GM19468 (cell line): ENCODE measurements around the gene IP6K1.
"Not testable (repeated sequence)": the region's sequence is repeated elsewhere in the genome, so short reads cannot be mapped to it uniquely, and the experiment has no call there.

Experiments
- ATAC-seq: cut with Tn5 transposase; IDR thresholded peaks from one replicate; pipeline ENCODE4 v1.9.1; 2021; ENCODE audit warnings: mild to moderate bottlenecking, moderate library complexity, moderate number of reproducible peaks; ENCODE audit not compliant: unreplicated experiment; ENCODE audit errors: extremely low read depth

Gene IP6K1

DNA sequence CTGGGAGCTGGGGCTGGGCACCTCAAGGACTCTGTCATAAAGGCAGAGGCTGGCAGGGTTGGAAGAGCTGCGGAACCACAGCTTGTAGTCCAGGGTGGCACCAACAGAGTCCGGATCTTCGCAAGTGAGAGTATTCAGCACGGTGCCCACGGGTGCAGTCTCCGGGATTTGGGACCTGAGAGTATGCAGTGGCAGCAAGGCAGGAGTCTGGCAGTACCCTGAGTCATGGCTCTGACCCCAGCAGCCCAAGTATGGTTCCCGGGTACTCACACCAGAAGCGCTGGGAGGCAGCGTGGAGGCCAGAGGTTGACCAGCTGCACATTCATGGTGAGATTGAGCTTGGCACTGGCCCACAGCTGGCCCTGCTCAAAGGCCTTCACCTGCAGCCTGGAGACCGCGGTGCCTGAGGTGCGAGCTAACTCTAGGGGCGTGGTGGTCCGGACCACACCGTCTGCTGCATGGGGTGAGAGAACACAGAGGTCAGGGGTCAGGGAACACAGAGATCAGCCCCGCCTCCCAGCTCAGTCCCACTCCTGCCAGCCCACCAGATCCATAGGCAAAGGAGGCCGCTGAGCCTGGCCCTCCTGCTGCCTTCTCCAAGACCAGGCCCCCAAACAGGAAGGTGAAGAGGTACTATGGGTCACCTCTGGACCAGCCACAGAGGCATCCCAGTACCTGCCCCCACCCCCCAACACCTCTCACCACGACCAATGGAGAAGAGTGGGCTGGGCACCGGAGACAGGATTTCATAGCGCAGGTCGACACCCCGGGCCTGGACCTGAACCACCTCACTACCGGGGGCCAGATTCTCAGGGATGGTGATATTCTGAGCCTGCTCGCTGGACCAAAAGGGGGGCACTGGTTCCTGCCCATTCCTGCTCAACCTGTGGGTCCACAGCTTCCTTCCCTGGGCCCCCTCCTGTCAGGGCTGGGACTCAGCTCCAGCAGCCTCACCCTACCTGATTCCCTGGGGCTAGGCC, 8.9 kb upstream of the IP6K1 start:
- ATAC-seq = no peak

DNA sequence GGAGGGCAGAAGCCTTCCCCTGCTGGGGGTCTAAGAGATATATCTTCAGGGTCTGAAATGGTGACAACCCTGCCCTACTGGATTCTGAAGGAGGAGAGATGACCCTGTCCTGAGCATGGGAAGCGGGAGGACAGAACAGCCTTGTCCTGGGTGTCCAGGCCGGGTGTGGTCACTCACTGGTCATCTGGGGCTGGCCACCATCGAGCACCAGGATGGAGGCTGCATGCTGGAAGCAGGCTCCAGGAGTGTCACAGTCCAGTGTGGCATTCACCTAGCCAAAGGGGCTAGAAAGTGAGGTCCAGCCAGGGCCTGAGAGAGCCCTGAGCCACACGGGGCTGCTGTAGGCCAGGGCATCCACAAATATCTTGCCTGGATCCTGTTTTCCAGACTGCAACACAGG, 8.1 kb upstream of the IP6K1 start:
- no peak for ATAC-seq

DNA sequence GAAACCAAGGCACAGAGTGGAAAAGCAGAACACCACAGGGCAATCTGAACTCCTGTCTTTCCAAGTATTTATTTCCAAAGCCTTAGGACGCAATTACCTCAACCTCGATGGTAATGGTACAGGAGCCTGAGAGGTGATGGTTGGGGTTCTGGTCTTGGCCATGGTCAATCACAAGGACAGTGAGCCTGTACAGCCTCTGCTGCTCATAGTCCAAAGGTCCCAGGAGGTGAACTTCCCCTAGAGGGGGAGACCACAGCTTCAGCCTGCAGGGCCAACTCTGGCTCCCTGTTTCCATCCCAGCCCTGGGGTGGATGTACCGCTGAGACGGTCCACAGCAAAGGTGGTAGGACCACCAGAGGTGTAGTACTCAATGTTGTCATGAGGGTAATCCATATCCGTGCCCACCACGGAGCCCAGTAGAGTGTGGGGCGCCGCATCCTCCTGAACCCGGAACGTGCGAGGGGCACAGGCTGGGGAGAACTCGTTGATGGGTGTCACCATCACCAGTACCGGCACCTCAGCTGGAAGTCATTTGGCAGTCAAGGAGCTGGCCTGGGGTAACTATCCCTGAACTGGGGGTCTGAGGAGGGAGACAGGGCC, 7.2 kb upstream of the IP6K1 start:
- ATAC-seq = no peak

DNA sequence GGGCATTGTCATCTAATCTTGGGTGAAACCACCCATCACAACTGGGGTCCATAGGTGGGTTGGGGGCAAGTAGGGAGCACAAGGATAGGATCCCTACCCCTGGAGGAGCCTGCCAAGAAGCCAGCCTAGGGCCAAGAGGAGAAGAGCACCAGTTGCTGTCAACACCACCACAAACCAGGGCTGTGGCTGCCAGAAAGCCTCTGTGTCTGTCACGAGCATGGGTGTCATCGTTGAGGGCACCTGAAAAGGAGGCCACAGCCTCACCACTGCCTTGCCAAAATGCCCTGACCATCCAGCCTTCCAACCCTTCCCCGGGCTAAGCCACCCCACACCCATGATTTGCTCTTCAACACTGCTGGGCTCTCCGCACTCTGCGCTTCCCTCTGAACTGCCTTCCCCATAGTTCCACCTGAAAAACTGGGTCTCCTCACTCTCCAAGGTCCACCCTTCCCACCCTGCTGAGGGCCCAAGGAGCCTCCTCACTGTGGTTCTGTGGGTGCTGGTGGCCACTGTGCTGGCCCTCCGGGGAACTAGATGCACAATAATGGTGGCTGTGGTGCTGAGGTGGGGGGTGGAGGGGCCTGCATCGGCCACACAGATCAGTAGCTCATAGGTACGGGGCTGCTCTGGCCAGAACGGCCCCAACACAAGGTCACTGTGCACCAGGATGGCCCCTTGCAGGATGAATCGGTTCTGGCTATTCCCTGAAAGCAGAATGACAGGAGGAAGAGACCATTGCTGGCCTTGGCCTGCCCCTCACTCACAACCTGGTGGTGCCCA, 6.2 kb upstream of the IP6K1 start:
- no peak for ATAC-seq

DNA sequence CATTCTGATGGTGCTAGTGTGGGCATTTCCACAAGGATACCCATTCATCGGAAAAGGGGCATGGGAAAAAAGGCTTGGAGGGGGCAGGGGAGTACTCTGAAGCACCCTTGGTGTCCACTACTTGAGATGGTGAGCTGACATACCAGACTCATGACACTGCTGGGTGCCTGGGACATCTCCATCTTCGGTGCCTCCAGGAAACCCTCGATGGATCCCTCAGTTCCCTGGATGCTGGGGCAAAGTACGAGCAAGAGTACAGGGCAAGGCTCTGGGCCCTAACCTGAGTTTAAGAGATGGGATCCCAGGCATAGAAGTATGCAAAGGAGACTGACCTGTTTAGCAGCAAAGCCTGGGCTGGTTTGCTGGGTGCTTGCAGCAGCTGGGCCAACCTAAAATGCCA, 5.2 kb upstream of the IP6K1 start:
- ATAC-seq = no peak

DNA sequence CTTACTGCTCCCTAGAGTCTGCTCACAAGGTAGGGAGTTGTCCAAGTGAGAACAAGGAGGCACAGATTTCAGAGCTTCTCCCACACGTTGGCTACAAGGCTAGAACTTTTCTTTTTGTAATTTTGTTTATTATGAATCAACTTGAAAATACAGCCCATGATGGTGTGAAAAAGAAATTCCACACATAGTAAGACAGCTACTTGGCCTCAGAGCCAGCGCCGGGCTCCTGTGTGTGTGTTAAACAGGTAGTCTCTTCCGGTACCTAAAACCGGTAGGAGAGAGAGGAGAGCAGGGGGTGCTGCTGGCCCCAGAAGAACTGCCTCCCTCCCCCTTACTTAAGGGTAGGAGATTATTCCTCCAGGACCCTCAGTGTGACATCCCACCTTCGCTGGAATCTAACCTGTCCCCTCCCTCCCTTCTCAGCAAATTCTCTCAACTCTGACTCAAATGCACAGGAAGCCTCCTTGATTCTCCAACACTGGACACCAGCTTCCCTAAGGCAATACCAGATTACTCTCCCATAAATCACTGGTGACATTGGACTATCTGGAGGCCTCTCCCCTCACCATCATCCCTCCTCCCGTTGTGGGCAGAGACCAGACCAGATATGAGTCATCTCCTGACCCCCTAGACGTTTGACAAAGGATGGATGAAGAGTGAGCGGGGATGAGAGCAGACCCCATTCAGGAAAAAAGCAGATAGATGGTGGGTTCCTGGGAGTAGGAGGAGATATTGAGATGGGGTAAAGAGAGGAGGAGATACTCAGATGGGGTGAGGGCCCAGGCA, 4.5 kb upstream of the IP6K1 start:
- ATAC-seq = no peak

DNA sequence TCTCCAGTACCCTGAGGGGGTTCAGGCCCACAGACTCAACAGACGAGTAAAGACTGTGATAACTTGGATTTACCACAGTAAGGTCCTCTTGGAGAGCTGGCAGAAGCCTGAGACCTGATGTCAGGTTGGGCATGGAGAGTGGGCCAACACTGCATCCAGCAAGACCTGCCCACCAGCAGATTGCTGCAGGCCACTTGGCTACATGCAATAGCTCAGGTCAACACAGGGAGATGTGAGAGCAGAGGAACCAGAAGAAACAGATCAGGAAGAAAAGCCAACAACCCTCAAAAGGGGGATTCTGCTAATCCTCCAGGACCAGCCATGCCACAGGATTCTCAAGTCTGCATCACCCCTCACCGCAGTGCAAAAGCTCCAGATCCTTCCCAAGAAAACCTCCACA, 1.7 kb upstream of the IP6K1 start:
- ATAC-seq = no peak

DNA sequence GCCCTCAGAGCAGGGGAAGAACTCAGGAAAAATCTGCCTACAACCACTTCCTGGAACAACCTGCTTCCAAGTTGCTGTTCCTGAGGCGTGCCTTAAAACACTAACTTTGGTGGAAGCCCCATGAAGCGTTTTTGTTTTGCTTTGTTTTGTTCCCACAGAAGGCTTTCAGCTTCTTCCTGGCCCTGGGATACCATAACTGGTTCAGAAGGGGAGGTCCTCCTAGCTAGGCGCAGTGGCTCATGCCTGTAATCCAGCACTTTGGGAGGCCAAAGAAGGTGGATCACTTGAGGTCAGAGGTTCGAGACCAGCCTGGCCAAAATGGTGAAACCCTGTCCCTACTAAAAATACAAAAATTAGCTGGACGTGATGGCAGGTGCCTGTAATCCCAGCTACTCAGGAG, 1.2 kb upstream of the IP6K1 start:
- no peak for ATAC-seq

DNA sequence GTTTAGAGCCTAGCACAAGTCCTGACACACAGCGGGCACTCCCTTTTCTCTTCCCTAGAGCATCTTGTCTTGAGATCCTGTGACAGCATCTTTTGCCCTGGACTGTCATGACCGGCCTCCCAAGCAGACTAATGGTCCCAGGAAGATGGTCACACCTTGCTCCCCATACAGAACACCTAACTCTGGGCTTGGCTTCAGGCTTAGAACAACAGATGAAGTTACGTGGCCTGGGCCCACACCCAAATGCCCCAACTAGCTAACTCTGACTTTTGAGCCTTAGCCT, 781 bp upstream of the IP6K1 start:
- ATAC-seq = no peak

DNA sequence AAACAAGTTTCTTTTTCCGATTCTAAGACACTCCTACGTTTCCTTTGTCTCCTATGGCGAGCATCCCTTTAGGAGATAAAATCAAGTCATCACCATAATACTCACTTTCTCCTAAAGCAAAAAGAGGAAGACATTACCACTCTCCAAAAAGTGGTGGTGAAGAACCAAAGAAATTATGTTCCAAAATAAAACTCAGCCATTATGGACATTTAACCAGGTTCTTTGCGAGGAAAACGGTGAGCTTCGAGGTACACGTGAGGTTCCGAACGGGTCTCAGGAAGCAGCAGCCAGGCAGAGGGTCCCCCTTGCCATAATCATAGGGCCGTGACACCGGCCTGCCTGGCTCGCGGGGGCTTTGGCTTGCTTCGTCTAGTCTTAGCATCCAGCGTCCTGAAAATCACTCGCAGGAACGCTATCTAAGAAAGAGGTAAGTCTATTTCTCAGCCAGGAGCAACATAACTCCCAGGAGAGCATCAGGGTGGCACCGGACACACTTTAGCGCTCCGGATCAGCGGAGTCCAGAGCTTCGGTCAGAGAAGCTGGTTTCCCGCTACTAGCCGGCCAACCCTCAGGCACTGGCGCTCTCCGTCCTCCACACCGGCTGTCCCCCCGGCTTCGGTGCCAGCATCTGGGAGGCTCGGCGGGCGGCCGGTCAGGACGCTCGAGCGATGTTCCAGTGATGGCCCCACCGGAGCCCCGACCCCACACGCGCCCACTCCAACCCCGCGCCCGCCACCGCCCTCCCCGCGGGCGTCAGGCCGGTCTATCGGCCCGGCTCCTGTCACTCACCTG, 581 bp downstream of the IP6K1 start:
- peak; percentile 12 for ATAC-seq

DNA sequence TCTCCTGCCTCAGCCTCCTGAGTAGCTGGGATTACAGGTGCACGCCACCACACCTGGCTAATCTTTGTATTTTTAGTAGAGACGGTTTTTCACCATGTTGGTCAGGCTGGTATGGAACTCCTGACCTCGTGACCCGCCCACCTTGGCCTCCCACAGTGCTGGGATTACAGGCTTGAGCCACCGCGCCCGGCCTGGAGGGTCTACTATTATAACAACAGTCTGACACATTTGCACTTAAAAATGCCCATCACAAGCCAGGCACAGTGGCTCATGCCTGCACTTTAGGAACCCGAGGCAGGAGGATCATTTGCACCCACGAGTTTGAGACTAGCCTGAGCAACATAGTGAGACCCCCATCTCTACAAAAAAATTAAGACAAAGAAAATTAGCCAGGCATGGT, 4.1 kb downstream of the IP6K1 start:
- ATAC-seq = not testable (repeated sequence)

DNA sequence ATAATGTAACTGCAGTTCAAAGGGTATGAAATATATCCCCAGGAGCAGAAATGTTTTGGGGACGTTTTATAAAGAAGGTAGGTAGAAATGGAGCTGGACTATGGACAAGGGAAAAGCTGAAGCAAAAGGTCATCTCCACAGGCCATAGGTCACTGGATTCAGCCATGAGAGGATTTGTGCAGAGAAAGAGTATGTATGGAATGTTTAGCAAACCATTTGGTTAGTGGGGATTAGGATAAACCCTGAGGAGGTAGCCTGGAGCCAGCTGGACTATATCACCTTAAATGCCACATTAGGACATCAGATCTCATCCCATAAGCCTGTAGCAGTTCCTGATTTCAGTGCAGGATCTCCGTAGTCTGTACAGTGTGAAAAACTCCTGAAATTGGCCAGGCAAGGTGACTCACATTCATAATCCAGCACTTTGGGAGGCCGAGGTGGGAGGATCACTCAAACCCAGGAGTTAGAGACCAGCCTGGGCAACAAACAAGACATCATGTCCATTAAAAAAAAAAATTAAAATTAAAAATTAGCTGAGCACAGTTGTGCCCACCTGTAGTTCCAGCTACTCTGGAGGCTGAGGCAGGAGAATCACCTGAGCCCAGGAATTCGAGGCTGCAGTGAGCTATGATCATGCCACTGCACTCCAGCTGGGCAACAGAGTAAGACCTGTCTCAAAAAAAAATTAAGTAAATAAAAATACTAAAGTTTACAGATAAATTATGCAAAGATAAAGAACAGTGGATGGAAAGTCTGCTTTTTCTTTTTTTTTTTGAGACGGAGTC, 4.7 kb downstream of the IP6K1 start:
- no peak for ATAC-seq

DNA sequence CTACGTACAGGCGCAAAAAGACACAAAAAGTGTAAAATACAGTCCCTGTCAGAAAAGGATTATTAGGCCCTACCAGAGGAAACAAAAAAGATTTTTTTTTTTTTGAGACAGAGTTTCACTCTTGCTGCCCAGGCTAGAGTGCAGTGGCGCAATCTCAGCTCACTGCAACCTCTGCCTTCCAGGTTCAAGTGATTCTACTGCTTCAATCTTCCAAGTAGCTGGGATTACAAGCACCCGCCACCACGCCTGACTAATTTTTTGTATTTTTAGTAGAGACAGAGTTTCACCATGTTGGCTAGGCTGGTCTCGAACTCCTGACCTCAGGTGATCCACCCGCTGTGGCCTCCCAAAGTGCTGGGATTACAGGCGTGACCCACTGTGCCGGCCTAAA, 5.4 kb downstream of the IP6K1 start:
- not testable (repeated sequence) for ATAC-seq

DNA sequence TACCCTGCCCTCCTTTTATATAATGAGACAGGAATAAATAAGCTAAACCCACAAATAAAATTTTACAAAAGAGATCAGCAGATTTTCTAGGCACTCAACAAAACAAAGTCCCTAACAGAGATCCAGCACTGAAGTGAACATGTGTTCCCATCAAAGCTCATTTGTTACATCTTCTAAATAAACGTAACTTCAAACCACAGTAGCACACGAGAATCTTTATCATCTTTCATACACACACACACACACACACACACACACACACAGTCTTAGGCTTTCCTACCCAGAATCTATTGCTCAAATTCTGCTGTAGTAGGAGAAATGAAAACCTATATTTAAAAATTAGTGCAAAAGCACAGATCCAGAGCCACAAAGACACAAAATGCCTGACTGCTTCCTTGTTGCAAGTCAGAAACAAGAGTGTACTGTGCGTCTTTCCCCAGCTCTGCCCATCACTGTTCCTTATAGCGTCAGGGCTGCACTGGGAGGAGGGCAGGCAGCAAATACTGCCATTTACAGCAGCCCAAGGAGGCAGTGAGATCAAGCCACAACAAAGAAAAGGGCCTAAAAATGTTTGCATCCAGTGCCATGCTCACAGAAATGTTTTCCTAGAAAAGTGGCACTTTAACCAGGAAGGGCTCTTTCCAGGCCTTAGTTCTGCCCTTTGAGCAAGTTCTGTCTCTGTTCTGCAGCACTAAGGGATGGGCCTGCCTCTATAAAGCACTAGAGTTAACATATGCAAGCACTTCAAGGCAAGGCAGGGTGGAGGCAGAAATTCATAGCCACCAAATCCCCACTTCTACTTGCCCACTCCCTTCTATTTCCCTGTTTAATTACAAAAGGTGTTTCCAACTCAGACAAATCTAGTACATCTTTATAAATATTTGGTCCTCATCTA, 6.0 kb downstream of the IP6K1 start:
- ATAC-seq = no peak

DNA sequence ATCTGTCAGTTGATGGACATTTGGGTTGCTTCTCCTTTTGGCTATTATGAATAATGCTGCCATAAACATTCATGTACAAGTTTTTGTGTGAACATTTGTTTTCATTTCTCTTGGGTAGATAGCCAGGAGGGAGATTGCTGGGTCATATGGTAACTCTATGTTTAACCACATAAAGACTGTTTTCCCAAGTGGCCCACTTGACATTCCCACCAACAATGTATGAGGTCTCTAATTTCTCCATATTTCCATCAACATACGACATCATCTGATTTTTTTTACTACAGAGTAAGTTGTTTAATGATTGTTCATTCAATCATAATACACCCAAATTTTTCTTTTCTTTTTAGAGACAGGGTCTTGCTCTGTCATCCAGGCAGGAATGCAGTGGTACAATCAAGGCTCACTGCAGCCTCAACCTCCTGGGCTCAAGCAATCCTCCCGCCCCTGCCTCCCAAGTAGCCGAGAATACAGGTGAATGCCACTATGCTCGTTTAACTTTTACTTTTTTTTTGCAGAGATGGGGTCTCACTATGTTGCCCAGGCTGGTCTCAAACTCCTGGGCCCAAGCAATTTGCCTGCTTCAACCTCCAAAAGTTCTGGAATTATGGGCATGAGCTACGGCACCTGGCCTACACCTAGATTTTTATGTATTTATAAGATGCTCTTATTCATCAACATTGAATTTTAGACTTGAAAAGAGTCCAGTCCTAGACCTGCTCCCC, 6.8 kb downstream of the IP6K1 start:
- no peak for ATAC-seq

DNA sequence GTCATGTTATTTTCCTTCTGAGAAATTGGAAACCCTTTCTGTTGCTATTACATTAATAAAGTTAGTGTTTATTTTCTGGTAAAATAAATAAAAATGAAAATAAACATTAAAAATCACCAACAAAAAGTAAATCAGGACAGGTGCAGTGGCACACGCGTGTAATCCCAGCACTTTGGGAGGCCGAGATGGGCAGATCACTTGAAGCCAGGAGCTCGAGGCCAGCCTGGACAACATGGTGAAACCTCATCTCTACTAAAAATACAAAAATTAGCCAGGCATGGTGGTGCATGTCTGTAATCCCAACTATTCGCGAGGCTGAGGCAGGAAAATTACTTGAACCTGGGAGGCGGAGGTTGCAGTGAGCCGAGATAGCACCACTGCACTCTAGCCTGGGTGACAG, 10.2 kb downstream of the IP6K1 start:
- ATAC-seq = not testable (repeated sequence)

DNA sequence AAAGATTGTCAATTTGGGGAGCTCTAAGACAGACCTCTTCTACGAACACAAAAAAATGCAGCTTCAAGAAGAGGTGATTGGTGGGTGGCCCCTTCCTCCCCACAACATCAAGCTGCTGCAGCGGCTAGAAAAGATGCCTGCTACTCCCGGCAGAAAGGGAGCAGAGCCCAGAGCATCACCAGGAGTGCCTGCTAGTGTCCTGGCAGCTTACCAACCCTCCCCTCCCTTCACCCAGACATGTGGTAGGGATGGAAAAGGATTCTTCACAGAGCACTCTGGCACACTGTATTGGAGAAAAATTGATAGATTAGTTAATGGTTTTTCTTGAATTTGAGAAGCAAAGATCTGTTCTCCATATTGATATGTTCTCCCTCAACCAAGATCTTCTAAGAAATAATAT, 10.8 kb downstream of the IP6K1 start:
- no peak for ATAC-seq
